Activated CD4-positive, CD25-positive, alpha-beta regulatory T cell treated with anti-CD3 and anti-CD28 coated beads, Interleukin-2, amount 50 U/mL, for 16 hours (primary cell): ENCODE measurements around the gene DVL2.
"Not testable (repeated sequence)": the region's sequence is repeated elsewhere in the genome, so short reads cannot be mapped to it uniquely, and the experiment has no call there.

Experiments
- DNase-seq: peaks from one replicate; pipeline ENCODE4 v3.0.0-alpha.2; 2020; ENCODE audit warnings: low read depth, low spot score

DVL2 gene

DNA sequence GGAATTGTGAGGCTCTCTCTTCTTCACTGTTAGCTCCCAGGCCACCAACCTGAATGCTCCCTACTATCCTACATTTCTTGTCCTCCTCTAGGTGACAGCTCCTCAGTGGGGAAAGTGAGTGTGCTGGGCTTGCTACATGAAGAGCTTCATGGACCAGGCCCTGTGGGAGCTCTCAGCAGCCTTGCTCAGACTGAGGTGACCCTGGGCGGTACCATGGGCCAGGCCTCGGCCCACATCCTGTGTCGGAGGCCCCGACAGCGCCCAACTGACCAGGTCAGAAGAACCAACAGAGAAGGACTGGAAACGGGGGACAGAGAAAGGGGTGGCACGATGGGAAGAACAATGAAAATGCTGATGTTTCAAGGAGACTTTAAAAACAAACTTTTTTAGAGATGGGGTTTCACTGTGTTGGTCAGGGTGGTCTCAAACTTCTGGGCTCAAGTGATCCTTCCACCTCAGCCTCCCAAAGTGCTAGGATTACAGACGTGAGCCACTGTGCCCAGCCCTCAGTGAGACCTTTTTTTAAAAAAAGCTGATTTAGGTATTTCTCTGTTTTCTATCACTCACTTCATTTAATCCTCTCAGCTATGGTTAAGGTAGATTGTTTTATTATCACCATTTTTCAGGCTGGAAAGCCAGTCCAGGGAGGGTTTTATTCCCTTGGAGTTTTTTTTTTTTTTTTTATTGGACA, 22.6 kb upstream of the DVL2 start:
- DNase-seq: no peak

- DNase-seq: no peak
These were observed 20.2 kb upstream of the DVL2 start for GRCh38 chr17:7254511-7254910.

DNA sequence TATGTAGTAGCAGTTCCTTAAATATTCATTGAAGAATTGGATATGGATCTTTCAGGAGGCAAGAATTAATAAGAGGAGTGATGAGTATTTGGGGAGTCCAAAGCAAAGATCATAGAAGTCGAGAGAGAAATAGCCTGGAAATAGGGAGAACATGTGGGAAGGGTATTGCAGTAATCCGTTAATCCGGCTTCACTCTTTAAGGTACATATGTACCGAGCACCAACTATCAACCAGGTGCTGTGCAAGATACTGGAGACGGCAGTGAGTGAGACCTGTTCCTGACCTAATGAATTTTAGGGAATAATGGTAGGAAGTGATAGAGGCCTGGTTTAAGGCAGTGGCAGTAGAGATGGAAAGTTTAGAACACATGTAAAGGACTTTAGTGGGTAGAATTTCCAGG, 18.8 kb upstream of the DVL2 start:
- DNase-seq: no peak

DNA sequence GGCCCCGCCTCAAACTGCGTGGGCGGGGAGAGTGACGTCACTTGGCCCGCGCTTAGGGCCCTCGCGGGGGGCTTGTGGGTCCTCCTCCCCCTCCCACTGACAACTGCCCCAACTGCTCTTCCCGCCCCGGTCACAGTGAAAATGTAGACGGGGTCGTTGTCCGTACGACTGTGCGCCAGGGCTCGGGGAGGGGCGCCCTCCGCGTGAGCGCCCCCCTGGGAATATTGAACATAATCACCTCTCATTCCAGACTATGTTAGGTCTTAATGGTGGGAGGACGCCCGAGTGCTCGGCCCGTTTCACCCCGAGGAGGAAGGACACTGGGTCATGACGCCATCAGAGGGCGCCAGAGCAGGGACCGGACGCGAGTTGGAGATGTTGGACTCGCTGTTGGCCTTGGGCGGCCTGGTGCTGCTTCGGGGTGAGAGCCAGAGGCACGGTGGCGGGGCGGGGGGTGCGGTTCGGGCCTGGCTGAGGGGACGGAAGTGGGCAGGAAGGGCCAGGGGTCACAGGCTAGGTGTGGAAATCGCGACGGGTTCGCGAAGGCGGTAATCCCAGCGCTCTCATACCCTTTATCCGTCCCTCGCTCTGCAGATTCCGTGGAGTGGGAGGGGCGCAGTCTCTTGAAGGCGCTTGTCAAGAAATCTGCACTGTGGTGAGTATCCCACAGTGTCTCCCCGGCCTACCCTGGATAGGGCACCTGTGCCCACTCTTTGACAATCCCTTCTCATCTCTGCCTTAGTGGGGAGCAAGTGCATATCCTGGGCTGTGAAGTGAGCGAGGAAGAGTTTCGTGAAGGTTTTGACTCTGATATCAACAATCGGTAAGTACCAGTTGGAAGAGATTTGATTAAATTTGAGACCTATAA, 18.1 kb upstream of the DVL2 start, which contains the start of gene ELP5:
ELP5 (plus strand) TSS at position 40 of the 868 bp plus-strand sequence; CDS start at position 376, 336 bp downstream.
- peak; percentile 81 for DNase-seq

DNA sequence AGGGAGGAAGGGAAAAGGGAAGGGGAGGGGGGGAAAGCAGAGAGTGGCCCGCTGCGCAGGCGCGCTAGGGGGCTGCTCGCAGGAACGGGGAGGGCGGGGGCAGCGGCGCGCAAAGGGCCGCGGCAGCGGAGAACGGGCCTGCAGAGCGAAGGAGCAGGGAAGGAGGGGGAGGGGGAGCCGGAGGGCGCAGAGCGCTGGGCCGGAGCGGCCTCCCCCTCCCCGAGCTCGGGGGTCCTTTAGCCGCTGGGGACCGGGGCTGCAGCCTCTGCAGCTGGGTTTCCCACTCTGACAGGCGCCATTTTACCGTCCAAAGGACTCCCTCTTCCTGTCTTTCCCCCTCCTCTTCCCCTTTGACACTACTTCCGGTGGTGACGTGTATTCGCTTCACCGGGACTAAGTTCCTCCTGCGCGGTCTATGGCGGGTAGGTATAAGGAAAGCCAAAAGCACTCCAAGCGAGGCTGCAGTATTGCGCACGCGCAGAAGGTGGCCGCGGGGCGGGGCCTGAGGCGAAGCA, 17.4 kb upstream of the DVL2 start, which contains the start of gene CTDNEP1:
CTDNEP1 (minus strand) TSS at position 74 of the 515 bp plus-strand sequence. CDS start 438 bp downstream, outside the sequence.
- DNase-seq: peak; percentile 100

- DNase-seq: no peak
These were observed 16.6 kb upstream of the DVL2 start for GRCh38 chr17:7250695-7251627.

- no peak for DNase-seq
These were observed 15.5 kb upstream of the DVL2 start for GRCh38 chr17:7249830-7250229.

DNA sequence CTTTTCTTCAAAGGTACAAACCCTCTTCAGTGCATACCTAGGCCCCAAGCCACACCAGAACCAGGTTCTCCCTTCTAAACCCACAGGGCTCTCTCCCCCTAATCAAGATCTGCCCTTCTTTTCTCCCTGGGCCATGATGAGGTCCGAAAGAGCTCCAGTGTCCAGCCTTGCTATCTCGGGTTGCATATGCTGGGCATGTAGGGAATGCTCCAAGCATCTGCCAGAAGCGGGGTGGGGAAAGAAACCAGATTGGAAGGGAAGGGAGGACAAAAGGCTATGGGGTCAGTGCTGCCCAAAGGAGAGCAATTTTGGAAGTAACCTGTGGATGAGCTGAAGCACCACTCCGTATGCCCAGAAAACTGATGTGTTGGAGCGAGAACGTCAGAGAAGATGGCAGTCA, 14.9 kb upstream of the DVL2 start:
- DNase-seq: no peak

GRCh38 chr17:7248796-7249195, 14.5 kb upstream of the DVL2 start:
- DNase-seq: no peak

DNA sequence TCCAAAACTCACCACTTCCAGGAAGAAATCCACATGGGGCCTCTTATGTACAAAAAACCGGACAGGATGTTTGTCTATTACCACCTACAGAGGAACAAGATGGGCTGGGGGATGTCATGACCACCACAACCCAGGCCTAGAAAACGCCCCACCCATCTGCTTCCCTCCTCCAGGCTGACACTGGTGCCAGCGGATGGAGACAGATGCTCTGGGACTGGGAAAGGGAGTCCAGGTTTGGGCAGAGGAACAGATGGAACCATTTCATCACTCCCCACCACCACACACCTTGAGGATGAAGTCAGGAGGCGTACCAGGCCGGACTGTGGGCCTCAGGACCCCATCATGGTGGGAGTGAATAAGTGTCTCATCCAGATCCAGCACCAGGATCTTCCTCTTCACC, 12.5 kb upstream of the DVL2 start:
- DNase-seq: no peak

DNA sequence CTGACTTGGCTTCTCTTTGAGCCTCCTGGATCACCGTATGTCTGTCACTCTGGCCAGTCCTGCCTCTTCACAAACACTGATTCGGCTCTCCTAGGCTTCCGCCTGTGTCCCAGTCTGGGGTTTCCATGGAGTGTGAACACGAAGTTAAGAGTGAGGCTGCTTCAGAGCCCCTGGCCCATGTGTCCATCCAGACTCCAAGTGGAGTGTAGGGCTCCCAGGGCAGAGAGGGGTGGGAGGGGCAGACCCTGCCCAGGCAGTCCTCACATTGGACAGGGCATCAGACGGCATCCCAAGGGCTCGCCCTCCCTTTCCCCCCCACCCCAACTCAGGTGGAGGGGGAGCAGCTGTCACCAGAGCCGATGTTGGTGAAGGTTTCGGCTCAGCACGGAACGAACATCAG, 9.5 kb upstream of the DVL2 start:
- not testable (repeated sequence) for DNase-seq

DNA sequence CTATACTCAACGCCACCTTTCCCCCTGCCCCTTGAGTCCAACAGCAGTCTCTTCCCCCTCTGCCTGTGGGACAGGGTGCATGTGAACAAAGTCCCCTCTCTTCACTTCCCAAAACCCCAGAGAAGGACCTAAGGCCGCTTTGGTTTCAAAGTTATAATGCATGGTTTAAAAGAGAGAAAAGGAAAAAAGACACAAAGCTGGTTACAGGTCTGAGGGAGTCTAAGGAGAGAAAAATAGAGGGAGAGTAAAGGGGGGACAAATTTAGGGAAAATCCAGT, 9.1 kb upstream of the DVL2 start:
- no peak for DNase-seq

- peak; percentile 89 for DNase-seq
These were observed 8.6 kb upstream of the DVL2 start for GRCh38 chr17:7242717-7243452.

DNA sequence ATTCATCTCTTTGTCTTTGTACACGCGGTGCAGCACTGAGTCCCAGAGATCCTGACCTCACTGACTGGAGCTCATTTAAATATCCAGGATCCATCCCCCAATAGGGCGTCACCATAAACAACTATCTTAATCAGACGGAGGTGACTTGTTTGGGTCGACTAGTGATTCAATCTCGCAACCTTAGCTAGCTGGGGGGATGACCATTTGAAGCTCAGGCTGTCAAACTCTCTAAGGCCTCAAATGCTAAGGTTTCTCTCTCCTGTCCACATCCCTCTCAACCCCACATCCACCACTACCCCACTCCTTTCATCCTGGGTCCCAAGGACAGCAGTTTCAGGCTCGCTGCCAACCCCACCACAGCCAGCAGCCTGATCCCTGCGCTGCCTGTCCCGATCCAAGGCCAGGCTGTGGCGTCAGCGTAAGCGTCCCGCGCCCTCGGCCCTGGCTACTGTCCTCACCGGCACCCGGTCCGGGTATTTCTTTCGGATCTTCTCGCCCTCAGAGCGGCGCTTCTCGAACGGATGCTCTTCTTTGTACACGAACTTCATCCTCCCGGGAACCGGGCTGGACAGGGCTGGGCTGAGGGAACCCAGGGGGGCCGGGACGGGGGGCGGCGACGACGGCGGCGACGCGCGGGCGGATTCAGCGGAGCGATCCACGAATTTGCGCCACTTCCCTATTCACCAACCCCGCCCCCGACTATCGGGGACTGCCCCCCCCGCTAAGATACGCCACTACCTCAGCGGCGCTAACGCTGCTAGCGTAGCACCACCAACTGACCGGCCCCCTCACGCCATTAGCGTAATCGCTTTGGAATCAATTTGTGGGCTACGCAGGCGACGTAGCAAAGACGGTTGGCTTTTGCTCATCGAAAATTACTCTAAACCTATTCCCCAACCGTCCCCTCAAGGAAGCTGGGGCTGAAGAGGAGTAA, 7.7 kb upstream of the DVL2 start, which contains the start of gene GABARAP:
GABARAP (minus strand) TSS at position 667 of the 934 bp plus-strand sequence; CDS start at position 548, 119 bp downstream.
- DNase-seq: peak; percentile 89

DNA sequence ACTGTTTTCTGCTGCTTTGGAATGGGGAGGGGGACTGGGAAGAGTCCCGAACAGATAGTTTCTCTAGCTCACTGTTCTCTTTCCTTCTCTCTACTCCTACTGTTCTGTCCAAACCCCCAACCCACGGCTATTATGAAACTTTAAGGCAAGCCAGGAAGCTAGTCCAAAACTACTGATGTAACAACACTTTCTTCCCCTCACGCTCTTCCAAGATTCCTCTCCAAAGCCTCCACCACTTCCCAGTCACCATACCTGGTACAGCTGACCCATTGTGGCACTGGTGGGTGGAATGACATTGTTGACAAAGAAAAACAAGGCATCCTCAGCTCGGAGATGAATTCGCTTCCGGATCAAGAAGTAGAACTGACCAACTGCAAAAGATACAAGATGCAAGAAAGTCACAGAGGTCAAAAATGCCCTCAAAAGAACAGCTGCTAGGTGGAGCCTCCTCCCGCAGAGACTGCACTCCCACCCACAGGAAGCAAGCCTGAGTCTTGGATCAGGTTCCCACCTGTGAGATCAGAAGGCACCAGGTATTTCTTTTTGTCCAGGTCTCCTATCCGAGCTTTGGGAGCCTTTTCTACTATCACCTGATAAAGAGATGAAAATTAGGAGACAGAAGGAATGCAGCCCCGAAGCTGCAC, 6.9 kb upstream of the DVL2 start:
- no peak for DNase-seq

DNA sequence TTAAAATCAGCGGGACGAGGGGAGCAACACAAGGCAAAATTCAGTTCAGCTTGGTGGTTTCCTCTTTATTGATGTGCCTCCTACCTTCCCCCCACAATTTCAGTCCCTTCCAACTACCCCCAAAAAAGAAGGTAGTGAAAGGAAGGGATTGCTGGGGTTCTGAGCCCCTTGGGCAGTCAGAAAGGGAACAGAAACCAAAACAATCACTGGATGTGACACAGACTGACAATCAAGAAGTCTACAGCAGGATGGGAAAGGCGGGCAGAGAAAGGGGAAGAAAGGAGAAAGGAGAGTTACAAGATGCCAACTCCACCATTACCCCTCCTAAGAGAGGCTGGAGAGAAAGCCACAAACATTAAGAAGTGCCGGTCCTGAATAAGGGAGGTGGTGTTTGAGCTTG, 6.1 kb upstream of the DVL2 start:
- DNase-seq: no peak

- peak; percentile 94 for DNase-seq
These were observed 5.0 kb upstream of the DVL2 start, which contains the start of gene PHF23 for GRCh38 chr17:7239091-7240027. Gene PHF23 (minus strand): TSS chr17:7239457. CDS start chr17:7239279, 178 bp downstream.
